ENCODE measurements around the gene FAM174C.

Gene FAM174C

GRCh38 chr19:1251330-1252220 is 23.8 kb upstream of the FAM174C start:
- DNase-seq: no peak

- no peak for DNase-seq
Observed at GRCh38 chr19:1252221-1252820, 23.0 kb upstream of the FAM174C start.

- DNase-seq: peak; percentile 89
Observed at GRCh38 chr19:1252821-1253513, 22.4 kb upstream of the FAM174C start.

GRCh38 chr19:1253514-1254080 is 21.7 kb upstream of the FAM174C start:
- no peak for DNase-seq

- no peak for DNase-seq
Observed at GRCh38 chr19:1254081-1254527, 21.2 kb upstream of the FAM174C start.

- DNase-seq: no peak
Observed at GRCh38 chr19:1254530-1255185, 20.7 kb upstream of the FAM174C start.

- DNase-seq: no peak
Observed at GRCh38 chr19:1255186-1256161, 19.9 kb upstream of the FAM174C start.

- DNase-seq: no peak
Observed at GRCh38 chr19:1256646-1257474, 18.5 kb upstream of the FAM174C start.

- DNase-seq: no peak
Observed at GRCh38 chr19:1257475-1258162, 17.7 kb upstream of the FAM174C start.

- DNase-seq: no peak
Observed at GRCh38 chr19:1258163-1258492, 17.2 kb upstream of the FAM174C start.

- no peak for DNase-seq
Observed at GRCh38 chr19:1258707-1259205, 16.6 kb upstream of the FAM174C start.

GRCh38 chr19:1259206-1259875 is 16.0 kb upstream of the FAM174C start:
- no peak for DNase-seq

GRCh38 chr19:1259876-1260748 is 15.2 kb upstream of the FAM174C start:
- no peak for DNase-seq

GRCh38 chr19:1260749-1261537 is 14.4 kb upstream of the FAM174C start:
- DNase-seq: peak; percentile 66

- DNase-seq: no peak
Observed at GRCh38 chr19:1261538-1261797, 13.9 kb upstream of the FAM174C start.

GRCh38 chr19:1261798-1262622 is 13.3 kb upstream of the FAM174C start:
- DNase-seq: no peak

- no peak for DNase-seq
Observed at GRCh38 chr19:1262623-1263123, 12.7 kb upstream of the FAM174C start.
